ENCODE results near the gene CIT. TPM values are rescaled to one million over a fixed set of nuclear protein-coding genes. Genes with fewer than 3 reads are reported as not detected.

Gene CIT
- total and polyA plus RNA-seq, 7 donors: 1.2 to 9.2 (median 5.4) TPM

GRCh38 chr12:119645535-119646059 is 231.5 kb downstream of the CIT start:
- TF ChIP-seq POLR2AphosphoS5 (IDR thresholded peaks at IDR 0.05) (no peak), EP300 (IDR thresholded peaks at IDR 0.05) (no peak), POLR2A (IDR thresholded peaks at IDR 0.05) (no peak), CTCF (IDR thresholded peaks at IDR 0.05) (no peak)
- WGBS, 2 donors: 87 to 89% methylated on average over 7 of the region's 7 CpGs
- Histone ChIP-seq H3K27ac (no peak overlapping the region), H3K36me3 (no peaks in the 10 kb centered on the region), H3K27me3 (no peaks in the 10 kb centered on the region), H3K4me3 (no peak overlapping the region), H3K9me3 (no peaks in the 10 kb centered on the region), H3K4me1 (no peaks in the 10 kb centered on the region)
- intact Hi-C loops (cut with DNase I): loop anchor here (10.0 kb wide), 1 partner anchor 201 kb away; no protein-coding TSS in a partner anchor
- no peak for DNase-seq

DNA sequence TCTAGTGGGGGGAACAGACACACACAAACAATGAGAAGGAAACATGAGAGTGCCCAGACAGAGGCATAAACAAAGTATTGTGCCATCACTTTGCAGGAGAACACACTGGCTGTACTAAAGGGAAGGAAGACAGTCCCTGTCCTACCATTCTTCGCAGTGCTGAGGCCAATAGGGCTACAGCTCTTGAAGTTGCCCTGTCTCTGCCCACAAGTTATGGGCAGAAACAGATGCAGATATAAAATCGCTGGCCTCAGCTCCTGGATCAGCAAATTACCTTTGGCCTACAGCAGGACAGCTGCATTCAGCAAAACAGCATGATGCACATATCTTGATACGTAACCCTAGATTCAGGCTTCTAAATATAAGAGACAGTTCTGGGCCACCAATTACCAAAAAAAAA is 232.2 kb downstream of the CIT start:
- Histone ChIP-seq H3K27me3 (no peaks in the 10 kb centered on the region), H3K27ac (no peak overlapping the region), H3K4me1 (no peaks in the 10 kb centered on the region), H3K9me3 (no peaks in the 10 kb centered on the region), H3K4me3 (no peak overlapping the region), H3K36me3 (no peaks in the 10 kb centered on the region)
- WGBS, 2 donors: 85 to 91% methylated on average over 3 of the region's 3 CpGs
- DNase-seq: no peak
- TF ChIP-seq POLR2A (IDR thresholded peaks at IDR 0.05) (no peak), CTCF (IDR thresholded peaks at IDR 0.05) (no peak), EP300 (IDR thresholded peaks at IDR 0.05) (no peak), POLR2AphosphoS5 (IDR thresholded peaks at IDR 0.05) (no peak)
- intact Hi-C loops (cut with DNase I): loop anchor here (10.0 kb wide), 1 partner anchor 200 kb away; no protein-coding TSS in a partner anchor

- no peak overlapping the region for H3K4me3 ChIP-seq
- no peaks in the 10 kb centered on the region for H3K27me3 ChIP-seq
- H3K36me3 ChIP-seq: no peaks in the 10 kb centered on the region
- no peaks in the 10 kb centered on the region for H3K4me1 ChIP-seq
- TF ChIP-seq CTCF (IDR thresholded peaks at IDR 0.05) (no peak), EP300 (IDR thresholded peaks at IDR 0.05) (no peak), POLR2AphosphoS5 (IDR thresholded peaks at IDR 0.05) (no peak), POLR2A (IDR thresholded peaks at IDR 0.05) (no peak)
- H3K9me3 ChIP-seq: no peaks in the 10 kb centered on the region
- intact Hi-C loops (cut with DNase I): loop anchor here (10.0 kb wide), 1 partner anchor 198 kb away; no protein-coding TSS in a partner anchor
- no peak for DNase-seq
- WGBS, 2 donors: 69 to 72% methylated on average over 4 of the region's 4 CpGs
- H3K27ac ChIP-seq: no peak overlapping the region
Observed at GRCh38 chr12:119642986-119643385, 234.1 kb downstream of the CIT start.

Other genes with a start within 250 kb of the CIT start
- 10 to 100 TPM; 18.5 to 44.3 (median 19.7) TPM for gene PRKAB1, start 209.2 kb downstream of the CIT start, total RNA-seq
- gene PRKAB1, start 209.2 kb downstream of the CIT start, polyA plus RNA-seq: 10 to 100 TPM; 31.4 to 52.5 (median 52.3) TPM
- gene BICDL1, start 111.9 kb upstream of the CIT start, total RNA-seq: 1 to 10 TPM in 1 of 4 donors, under 1 TPM in 3; 0.16 to 1.4 (median 0.55) TPM
- 10 to 100 TPM in 1 of 3 donors, 1 to 10 TPM in 2; 6.0 to 13.1 (median 6.7) TPM for gene BICDL1, start 111.9 kb upstream of the CIT start, polyA plus RNA-seq
- gene RAB35, start 239.4 kb upstream of the CIT start, total RNA-seq: 10 to 100 TPM; 17.5 to 25.4 (median 22.3) TPM
- 10 to 100 TPM; 24.6 to 43.0 (median 33.5) TPM for gene RAB35, start 239.4 kb upstream of the CIT start, polyA plus RNA-seq

Measured in sigmoid colon (tissue), 7 donors.